GM23338 (cell line): ENCODE results near the gene MAP3K6. TPM values are rescaled to one million over a fixed set of nuclear protein-coding genes. Genes with fewer than 3 reads are reported as not detected.

Experiments used
- ATAC-seq: fragments of 200-7000 bp; cut with Tn5 transposase; 3 replicates; pipeline ENCODE4 v1.9.1; 2020
- DNase-seq: peaks from one replicate; pipeline ENCODE4 v3.0.0-alpha.2; 2015; ENCODE audit warnings: low spot score
- H2AFZ ChIP-seq: fragments of 200-600 bp; sonication (generic); 2 replicates; pipeline ENCODE4 v1.8.0; 2016; ENCODE audit warnings: antibody characterized with exemption, mild to moderate bottlenecking, moderate library complexity
- H3F3A ChIP-seq: fragments of 200-600 bp; sonication (generic); replicated peaks from 2 replicates; pipeline ENCODE4 v1.8.0; 2017; ENCODE audit warnings: antibody characterized with exemption, mixed run types, low read depth
- H3K27ac ChIP-seq: fragments of 200-600 bp; sonication (generic); 2 replicates; pipeline ENCODE4 v1.6.1; 2016; ENCODE audit warnings: low read depth
- H3K27me3 ChIP-seq: fragments of 200-600 bp; sonication (generic); 2 replicates; pipeline ENCODE4 v1.8.0; 2016; ENCODE audit warnings: mild to moderate bottlenecking, mixed run types, moderate library complexity; ENCODE audit not compliant: insufficient read depth
- H3K36me3 ChIP-seq: fragments of 200-600 bp; sonication (generic); 2 replicates; pipeline ENCODE4 v1.8.0; 2016; ENCODE audit warnings: mild to moderate bottlenecking; ENCODE audit not compliant: insufficient read depth
- H3K4me1 ChIP-seq: fragments of 200-600 bp; sonication (generic); 2 replicates; pipeline ENCODE4 v1.8.0; 2016; ENCODE audit warnings: mild to moderate bottlenecking, moderate library complexity; ENCODE audit not compliant: insufficient read depth
- H3K4me2 ChIP-seq: fragments of 200-600 bp; sonication (generic); 2 replicates; pipeline ENCODE4 v1.7.1; 2017; ENCODE audit warnings: mixed run types
- H3K4me3 ChIP-seq: fragments of 200-600 bp; sonication (generic); 2 replicates; pipeline ENCODE4 v1.6.1; 2016; ENCODE audit warnings: mixed run types
- H3K79me2 ChIP-seq: fragments of 200-600 bp; sonication (generic); replicated peaks from 2 replicates; pipeline ENCODE4 v1.8.0; 2017; ENCODE audit warnings: mild to moderate bottlenecking; ENCODE audit not compliant: insufficient read depth
- H3K9me2 ChIP-seq: fragments of 200-600 bp; sonication (generic); 2 replicates; pipeline ENCODE4 v1.8.0; 2017; ENCODE audit not compliant: insufficient read depth
- H4K20me1 ChIP-seq: fragments of 200-600 bp; sonication (generic); replicated peaks from 2 replicates; pipeline ENCODE4 v1.8.0; 2017; ENCODE audit warnings: mild to moderate bottlenecking; ENCODE audit not compliant: insufficient read depth
- H3K27ac Mint-ChIP-seq: 2 replicates; pipeline ENCODE4 v1.8.0; 2020; ENCODE audit warnings: inconsistent platforms, mild to moderate bottlenecking, moderate library complexity, mixed read lengths
- H3K27me3 Mint-ChIP-seq: 3 replicates; pipeline ENCODE4 v1.8.0; 2022; ENCODE audit warnings: low read depth, mild to moderate bottlenecking, moderate library complexity, mixed read lengths, inconsistent platforms; ENCODE audit not compliant: insufficient read depth, poor library complexity
- H3K36me3 Mint-ChIP-seq: 3 replicates; pipeline ENCODE4 v1.8.0; 2021; ENCODE audit warnings: low read depth, mild to moderate bottlenecking, inconsistent platforms, moderate library complexity, mixed read lengths
- H3K4me1 Mint-ChIP-seq: 3 replicates; pipeline ENCODE4 v1.8.0; 2020; ENCODE audit warnings: mild to moderate bottlenecking, inconsistent platforms, mixed read lengths
- H3K4me3 Mint-ChIP-seq: 3 replicates; pipeline ENCODE4 v1.8.0; 2021; ENCODE audit warnings: moderate library complexity, mild to moderate bottlenecking, inconsistent platforms, mixed read lengths
- H3K9me3 Mint-ChIP-seq: 3 replicates; pipeline ENCODE4 v1.8.0; 2020; ENCODE audit warnings: moderate library complexity, mild to moderate bottlenecking, inconsistent platforms, mixed read lengths
- CREB1 ChIP-seq: fragments of 250-450 bp; sonication (Bioruptor Pico); IDR thresholded peaks from 2 replicates; pipeline ENCODE4 v1.5.0; 2020; ENCODE audit warnings: low read depth, mild to moderate bottlenecking, moderate library complexity
- CTCF ChIP-seq, 2 experiments: fragments of 200-600 bp in 1 of 2; sonication (generic) in 1 of 2; conservative IDR thresholded peaks; 2 replicates each; pipeline versions ENCODE4 v1.5.1 to v1.6.1; 2016 to 2017; ENCODE audit warnings: antibody characterized with exemption in 2 of 2, low read depth in 2 of 2, mild to moderate bottlenecking in 2 of 2, moderate library complexity in 1 of 2
- EZH2 ChIP-seq: fragments of 200-600 bp; sonication (generic); IDR thresholded peaks from one replicate; pipeline ENCODE4 v1.8.0; 2017; ENCODE audit warnings: antibody characterized with exemption, mild to moderate bottlenecking, low read depth; ENCODE audit not compliant: unreplicated experiment
- EZH2phosphoT487 ChIP-seq: fragments of 200-600 bp; sonication (generic); IDR thresholded peaks from one replicate; pipeline ENCODE4 v1.8.1; 2018; ENCODE audit warnings: antibody characterized with exemption; ENCODE audit not compliant: unreplicated experiment
- JUNB ChIP-seq: IDR thresholded peaks from one replicate; pipeline ENCODE4 v1.6.1; 2016; ENCODE audit warnings: antibody characterized with exemption; ENCODE audit not compliant: unreplicated experiment
- NANOG ChIP-seq: IDR thresholded peaks from 2 replicates; pipeline ENCODE4 v1.6.1; 2016; ENCODE audit warnings: antibody characterized with exemption, borderline replicate concordance
- POLR2AphosphoS5 ChIP-seq: IDR thresholded peaks from 2 replicates; pipeline ENCODE4 v1.6.1; 2016; ENCODE audit warnings: antibody characterized with exemption, low read depth
- STAT1 ChIP-seq: IDR thresholded peaks from one replicate; pipeline ENCODE4 v1.6.1; 2016; ENCODE audit warnings: antibody characterized with exemption; ENCODE audit not compliant: unreplicated experiment
- ZNF114 ChIP-seq: fragments of 250-450 bp; sonication (Bioruptor Pico); IDR thresholded peaks from 2 replicates; pipeline ENCODE4 v1.5.0; 2020; ENCODE audit warnings: mild to moderate bottlenecking, moderate library complexity
- ZNF331 ChIP-seq: fragments of 250-450 bp; sonication (Bioruptor Pico); IDR thresholded peaks from 2 replicates; pipeline ENCODE4 v1.5.0; 2020; ENCODE audit warnings: low read depth, mild to moderate bottlenecking, moderate library complexity
- ZNF462 ChIP-seq: fragments of 250-450 bp; sonication (Bioruptor Pico); IDR thresholded peaks from 2 replicates; pipeline ENCODE4 v1.5.0; 2020; ENCODE audit warnings: mild to moderate bottlenecking, moderate library complexity
- polyA plus RNA-seq: library from polyadenylated mRNA; unstranded; fragments of >200 nt; fragmentation: Nextera tagmentation; extraction: Ambion mirVana; gene quantifications from 2 replicates; pipeline ENCODE4 v1.2.1, GENCODE V29; 2016
- total RNA-seq: library from RNA; depleted of rRNA; stranded (reverse); fragments of >200 nt; shearing (Covaris generic); gene quantifications from 2 replicates; pipeline ENCODE4 v1.2.3, GENCODE V29; 2014
- TF ChIP-seq, protein P1 (sequence below): IDR thresholded peaks from one replicate; pipeline ENCODE4 v1.6.1; 2018; ENCODE audit warnings: antibody characterized with exemption; ENCODE audit not compliant: unreplicated experiment
- TF ChIP-seq, protein P2 (sequence below): IDR thresholded peaks from 2 replicates; pipeline ENCODE4 v1.6.1; 2016; ENCODE audit warnings: antibody characterized with exemption

The MAP3K6 gene
- total and polyA plus RNA-seq, 2 experiments from 2014 or later: 8.2 to 10.6 TPM

DNA sequence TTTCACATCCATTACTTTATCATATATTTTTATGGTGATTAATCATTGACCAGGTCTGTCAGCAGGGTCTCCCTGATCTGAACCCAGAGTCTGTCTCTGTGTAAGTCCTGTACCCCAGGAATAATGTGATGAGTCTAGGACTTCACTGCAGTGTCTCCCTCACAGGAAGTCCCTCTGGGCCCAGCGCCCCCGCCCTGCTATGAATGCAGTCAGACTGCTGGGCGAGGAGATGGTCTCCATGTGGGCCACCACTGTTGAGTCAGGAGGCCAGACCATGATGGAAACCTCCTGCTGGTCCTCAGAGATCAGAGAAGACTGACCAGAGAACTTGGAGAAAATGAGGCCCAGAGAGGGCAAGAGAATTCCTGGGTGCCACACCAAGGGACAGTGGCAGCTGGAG is 35.3 kb downstream of the MAP3K6 start:
- Mint-ChIP-seq H3K4me3 (no peak overlapping the region), H3K4me1 (no peaks in the 10 kb centered on the region), H3K27ac (no peak overlapping the region), H3K9me3 (no peaks in the 10 kb centered on the region), H3K36me3 (peaks cover 44% of the 10 kb centered on the region), H3K27me3 (peaks cover 9% of the 10 kb centered on the region)
- no peak overlapping the region for H3K4me2 ChIP-seq
- peaks cover 5% of the 10 kb centered on the region; the same call in 1 of the 2 replicates for H3F3A ChIP-seq
- no peaks in the 10 kb centered on the region for H3K27me3 ChIP-seq
- H4K20me1 ChIP-seq: peaks cover 15% of the 10 kb centered on the region
- H3K4me3 ChIP-seq: no peak overlapping the region
- TF ChIP-seq STAT1: no peak
- TF ChIP-seq CTCF (conservative IDR thresholded peaks at IDR 0.05; ENCODE audit: low read depth in 2 of 2): no peak
- TF ChIP-seq NANOG: no peak
- no peak for TF ChIP-seq ZNF462
- no peak for TF ChIP-seq JUNB
- no peak for TF ChIP-seq EZH2
- no peak for TF ChIP-seq ZNF331
- TF ChIP-seq, protein P1, sequence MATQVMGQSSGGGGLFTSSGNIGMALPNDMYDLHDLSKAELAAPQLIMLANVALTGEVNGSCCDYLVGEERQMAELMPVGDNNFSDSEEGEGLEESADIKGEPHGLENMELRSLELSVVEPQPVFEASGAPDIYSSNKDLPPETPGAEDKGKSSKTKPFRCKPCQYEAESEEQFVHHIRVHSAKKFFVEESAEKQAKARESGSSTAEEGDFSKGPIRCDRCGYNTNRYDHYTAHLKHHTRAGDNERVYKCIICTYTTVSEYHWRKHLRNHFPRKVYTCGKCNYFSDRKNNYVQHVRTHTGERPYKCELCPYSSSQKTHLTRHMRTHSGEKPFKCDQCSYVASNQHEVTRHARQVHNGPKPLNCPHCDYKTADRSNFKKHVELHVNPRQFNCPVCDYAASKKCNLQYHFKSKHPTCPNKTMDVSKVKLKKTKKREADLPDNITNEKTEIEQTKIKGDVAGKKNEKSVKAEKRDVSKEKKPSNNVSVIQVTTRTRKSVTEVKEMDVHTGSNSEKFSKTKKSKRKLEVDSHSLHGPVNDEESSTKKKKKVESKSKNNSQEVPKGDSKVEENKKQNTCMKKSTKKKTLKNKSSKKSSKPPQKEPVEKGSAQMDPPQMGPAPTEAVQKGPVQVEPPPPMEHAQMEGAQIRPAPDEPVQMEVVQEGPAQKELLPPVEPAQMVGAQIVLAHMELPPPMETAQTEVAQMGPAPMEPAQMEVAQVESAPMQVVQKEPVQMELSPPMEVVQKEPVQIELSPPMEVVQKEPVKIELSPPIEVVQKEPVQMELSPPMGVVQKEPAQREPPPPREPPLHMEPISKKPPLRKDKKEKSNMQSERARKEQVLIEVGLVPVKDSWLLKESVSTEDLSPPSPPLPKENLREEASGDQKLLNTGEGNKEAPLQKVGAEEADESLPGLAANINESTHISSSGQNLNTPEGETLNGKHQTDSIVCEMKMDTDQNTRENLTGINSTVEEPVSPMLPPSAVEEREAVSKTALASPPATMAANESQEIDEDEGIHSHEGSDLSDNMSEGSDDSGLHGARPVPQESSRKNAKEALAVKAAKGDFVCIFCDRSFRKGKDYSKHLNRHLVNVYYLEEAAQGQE: no peak
- TF ChIP-seq, protein P2, sequence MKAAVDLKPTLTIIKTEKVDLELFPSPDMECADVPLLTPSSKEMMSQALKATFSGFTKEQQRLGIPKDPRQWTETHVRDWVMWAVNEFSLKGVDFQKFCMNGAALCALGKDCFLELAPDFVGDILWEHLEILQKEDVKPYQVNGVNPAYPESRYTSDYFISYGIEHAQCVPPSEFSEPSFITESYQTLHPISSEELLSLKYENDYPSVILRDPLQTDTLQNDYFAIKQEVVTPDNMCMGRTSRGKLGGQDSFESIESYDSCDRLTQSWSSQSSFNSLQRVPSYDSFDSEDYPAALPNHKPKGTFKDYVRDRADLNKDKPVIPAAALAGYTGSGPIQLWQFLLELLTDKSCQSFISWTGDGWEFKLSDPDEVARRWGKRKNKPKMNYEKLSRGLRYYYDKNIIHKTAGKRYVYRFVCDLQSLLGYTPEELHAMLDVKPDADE: no peak
- TF ChIP-seq ZNF114: no peak
- TF ChIP-seq POLR2AphosphoS5: no peak
- no peak for TF ChIP-seq CREB1 (CRISPR knock-in tag)
- no peak for TF ChIP-seq EZH2phosphoT487
- ATAC-seq (no peak), DNase-seq (no peak)
- H3K36me3 ChIP-seq: peaks cover 4% of the 10 kb centered on the region; the same call in 1 of the 2 replicates
- H3K9me2 ChIP-seq: no peaks in the 10 kb centered on the region
- H2AFZ ChIP-seq: no peak overlapping the region
- no peak overlapping the region for H3K27ac ChIP-seq
- H3K79me2 ChIP-seq: peaks cover 25% of the 10 kb centered on the region
- no peaks in the 10 kb centered on the region for H3K4me1 ChIP-seq
